ENCODE measurements around the gene PIGP. TPM values are rescaled to one million over a fixed set of nuclear protein-coding genes. Genes with fewer than 3 reads are reported as not detected.
"Not testable (repeated sequence)": the region's sequence is repeated elsewhere in the genome, so short reads cannot be mapped to it uniquely, and the experiment has no call there.

Gene PIGP
- total RNA-seq, result 14.3 and 14.7 TPM in 2 replicates

DNA sequence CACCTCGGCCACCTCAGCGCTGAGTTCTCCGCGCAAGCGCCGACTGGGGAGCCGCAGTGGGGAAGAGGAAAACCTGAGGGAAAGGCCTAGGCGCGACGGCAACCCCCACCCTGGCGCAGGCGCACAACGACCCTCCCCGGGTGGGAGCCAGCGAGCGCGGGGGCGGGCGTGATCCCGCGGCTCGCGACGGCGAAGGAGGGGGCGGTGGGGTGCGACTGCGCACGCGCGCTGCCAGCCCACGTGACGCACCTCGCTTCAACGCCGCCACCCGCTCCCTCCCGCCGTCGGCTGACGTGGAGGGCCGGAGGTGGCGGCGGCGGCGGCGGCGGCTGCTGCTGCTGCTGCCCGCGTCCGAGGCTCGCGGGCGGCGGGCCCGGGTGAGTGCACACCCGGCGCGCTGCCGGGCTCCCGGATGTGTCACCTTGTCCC is at the start of gene PIGP, which contains the start of gene TTC3:
PIGP (minus strand) TSS at position 84 of the 429 bp plus-strand sequence. CDS start 556 bp downstream, outside the sequence.
TTC3 (plus strand) TSS at position 267 of the 429 bp plus-strand sequence. CDS start 14,004 bp downstream, outside the sequence.
- intact Hi-C loops (cut with micrococcal nuclease), result loop anchor here (1.0 to 10.0 kb wide), 6 partner anchors 86 to 492 kb away; partner anchors contain the start of genes DYRK1A and VPS26C

DNA sequence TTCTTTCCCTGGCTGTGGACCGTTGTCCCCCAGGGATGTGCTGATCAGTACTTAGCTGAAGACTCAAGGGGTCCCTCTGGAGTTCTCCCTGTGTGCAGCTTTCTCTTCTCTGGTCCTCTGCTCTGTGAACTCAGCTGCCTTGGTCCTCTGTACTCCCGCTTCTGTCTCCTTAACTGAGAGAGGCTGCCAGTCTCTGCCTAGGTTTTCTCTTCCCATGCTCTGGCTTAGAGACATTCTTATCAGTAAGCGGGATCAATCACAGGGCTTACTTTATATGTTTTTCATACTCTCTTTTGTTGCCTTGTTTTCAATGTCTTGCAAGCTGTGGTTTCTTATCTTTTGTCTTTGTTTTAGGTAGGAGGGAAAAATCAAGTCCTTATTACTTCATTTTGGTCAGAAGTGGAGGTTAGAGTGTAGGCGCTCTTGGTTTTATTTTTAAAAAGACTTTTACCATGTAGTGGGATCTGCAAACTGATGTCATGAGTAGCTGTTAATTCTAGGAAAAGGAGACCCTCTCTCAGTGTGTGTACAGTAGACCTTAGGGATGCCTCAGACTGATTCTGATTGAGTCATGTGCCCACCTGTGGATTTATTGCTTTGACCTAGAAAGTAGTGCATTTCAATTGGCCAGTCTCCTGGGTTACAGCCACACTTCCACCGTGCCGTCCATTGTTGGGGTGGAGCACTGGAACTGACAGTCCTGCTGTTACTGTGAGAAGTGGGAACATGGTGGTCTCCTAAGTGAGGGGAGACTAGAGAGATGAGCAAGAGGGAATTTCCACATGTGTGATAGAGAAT is 46.7 kb upstream of the PIGP start:
- intact Hi-C loops (cut with micrococcal nuclease), result no loop called here

DNA sequence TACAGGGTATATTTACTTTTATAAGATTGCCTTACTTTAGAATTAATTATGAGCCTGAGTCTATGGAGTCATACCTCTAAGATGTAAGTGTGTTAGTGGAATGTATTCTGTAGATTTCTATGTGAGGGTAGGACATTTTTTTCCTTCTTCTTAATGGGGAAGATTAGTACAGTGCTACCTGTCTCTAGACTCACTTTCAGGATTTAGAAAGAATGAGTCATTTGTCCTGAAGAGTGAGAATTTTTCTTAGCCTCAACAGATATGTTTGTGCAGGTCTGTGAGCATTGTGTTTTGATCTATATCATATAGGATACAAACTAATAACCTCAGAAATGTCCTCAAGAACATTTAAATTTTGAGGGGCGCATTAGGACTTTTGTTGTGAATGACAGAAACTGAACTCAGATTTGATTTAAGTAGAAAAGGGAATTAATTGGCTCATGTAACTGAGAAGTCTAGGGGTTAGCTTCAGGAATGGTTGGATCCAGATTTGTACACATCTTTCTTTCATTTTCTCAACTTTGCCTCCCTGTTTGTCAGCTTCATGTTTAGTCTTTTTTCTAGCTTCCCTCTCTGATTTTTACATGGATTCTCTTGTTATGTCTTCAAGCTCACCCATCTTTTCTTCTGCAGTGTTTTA is 45.4 kb upstream of the PIGP start:
- intact Hi-C loops (cut with micrococcal nuclease), result no loop called here

DNA sequence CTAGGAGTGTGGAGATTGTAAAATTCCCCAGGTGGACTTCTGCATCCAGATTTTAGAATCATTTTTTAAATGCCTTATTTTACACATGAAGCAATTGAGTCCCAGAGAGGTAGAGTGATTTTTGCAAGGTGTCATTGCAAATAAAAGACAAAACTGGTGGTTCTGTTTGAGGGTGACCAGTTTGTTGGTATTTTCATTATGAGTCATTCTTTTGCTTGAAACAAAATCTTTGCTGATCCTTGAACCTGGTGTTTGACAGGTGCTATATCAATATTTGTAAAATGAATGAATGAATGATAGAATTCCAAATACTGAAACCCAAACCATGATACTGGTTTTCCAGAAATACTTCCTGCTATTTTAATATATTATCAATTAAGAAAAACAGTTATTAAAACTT is 44.3 kb upstream of the PIGP start:
- intact Hi-C loops (cut with micrococcal nuclease), result no loop called here

GRCh38 chr21:37116459-37116858 is 43.6 kb upstream of the PIGP start:
- intact Hi-C loops (cut with micrococcal nuclease), result not testable (repeated sequence)

GRCh38 chr21:37114301-37114700 is 41.4 kb upstream of the PIGP start:
- intact Hi-C loops (cut with micrococcal nuclease), result not testable (repeated sequence)

DNA sequence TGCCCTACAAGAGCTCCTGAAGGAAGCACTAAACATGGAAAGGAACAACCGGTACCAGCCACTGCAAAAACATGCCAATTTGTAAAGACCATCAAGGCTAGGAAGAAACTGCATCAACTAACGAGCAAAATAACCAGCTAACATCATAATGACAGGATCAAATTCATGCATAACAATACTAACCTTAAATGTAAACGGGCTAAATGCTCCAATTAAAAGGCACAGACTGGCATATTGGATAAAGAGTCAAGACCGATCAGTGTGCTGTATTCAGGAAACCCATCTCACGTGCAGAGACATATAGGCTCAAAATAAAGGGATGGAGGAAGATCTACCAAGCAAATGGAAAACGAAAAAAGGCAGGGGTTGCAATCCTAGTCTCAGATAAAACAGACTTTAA is 38.2 kb upstream of the PIGP start:
- intact Hi-C loops (cut with micrococcal nuclease), result not testable (repeated sequence)

GRCh38 chr21:37106998-37107397 is 34.1 kb upstream of the PIGP start:
- intact Hi-C loops (cut with micrococcal nuclease), result no loop called here

- intact Hi-C loops (cut with micrococcal nuclease), result not testable (repeated sequence)
Observed at GRCh38 chr21:37102746-37103145, 29.9 kb upstream of the PIGP start.

- intact Hi-C loops (cut with micrococcal nuclease), result no loop called here
Observed at GRCh38 chr21:37101384-37101783, 28.5 kb upstream of the PIGP start.

DNA sequence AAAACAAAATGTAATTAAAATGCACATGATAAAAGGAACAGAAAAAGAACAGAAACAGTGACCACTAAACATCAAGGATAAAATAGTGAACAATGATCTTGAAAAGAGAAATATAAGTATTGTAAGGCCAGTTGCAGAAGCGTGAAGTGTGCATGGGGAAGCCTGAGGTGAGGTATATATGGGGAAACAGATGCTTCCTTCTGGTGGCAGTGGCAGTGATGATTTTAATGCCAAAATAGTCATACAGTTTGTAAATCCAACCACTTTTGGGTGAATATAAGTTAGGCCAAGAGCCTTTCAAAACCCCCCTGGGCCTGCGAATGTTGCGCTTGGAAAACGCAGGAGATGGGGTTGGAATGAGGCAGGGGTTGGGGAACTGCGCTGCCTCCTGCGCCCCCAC is 27.4 kb upstream of the PIGP start:
- intact Hi-C loops (cut with micrococcal nuclease), result no loop called here

- intact Hi-C loops (cut with micrococcal nuclease), result no loop called here
Observed at GRCh38 chr21:37098751-37099150, 25.9 kb upstream of the PIGP start.

GRCh38 chr21:37095821-37096220 is 22.9 kb upstream of the PIGP start:
- intact Hi-C loops (cut with micrococcal nuclease), result no loop called here

DNA sequence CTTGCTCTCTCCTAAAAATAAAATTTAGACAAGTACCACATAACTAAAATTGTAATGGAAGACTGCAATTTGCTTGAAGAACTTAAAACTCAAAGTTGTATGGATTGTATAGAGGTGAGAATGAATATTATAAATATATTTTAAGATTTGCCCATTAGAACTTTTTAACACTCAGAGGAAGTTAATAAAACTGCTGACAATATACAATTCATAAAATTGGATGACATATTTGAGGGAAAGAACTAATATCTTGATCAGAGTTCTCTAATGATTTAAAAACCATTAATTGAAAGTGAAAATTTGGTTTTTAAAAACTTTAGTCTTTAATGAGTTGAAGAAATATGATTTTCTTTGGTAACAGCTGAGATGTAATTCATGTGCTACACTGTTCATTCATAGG is 21.1 kb upstream of the PIGP start:
- intact Hi-C loops (cut with micrococcal nuclease), result no loop called here

- intact Hi-C loops (cut with micrococcal nuclease), result no loop called here
Observed at GRCh38 chr21:37088186-37088735, 15.4 kb upstream of the PIGP start.

GRCh38 chr21:37087188-37087587 is 14.3 kb upstream of the PIGP start:
- intact Hi-C loops (cut with micrococcal nuclease), result no loop called here

DNA sequence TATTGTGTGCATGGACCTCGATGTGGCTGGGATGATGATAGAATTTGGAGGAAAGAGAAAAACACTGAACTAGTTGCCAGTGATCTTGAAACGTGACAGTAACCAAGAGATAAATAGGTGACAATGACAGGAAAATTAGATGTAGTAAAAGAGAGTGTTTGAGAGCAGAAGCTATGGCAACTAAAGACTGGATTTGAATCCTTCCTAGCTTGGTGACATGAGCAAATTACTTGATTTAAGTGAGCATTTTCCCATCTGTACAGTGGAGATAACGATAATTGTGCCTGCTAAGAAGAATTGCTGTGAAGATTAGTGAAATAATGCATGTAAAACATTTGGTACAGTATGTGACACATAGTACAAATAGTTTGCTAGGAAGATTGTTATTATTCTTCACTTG is 12.9 kb upstream of the PIGP start:
- intact Hi-C loops (cut with micrococcal nuclease), result no loop called here

DNA sequence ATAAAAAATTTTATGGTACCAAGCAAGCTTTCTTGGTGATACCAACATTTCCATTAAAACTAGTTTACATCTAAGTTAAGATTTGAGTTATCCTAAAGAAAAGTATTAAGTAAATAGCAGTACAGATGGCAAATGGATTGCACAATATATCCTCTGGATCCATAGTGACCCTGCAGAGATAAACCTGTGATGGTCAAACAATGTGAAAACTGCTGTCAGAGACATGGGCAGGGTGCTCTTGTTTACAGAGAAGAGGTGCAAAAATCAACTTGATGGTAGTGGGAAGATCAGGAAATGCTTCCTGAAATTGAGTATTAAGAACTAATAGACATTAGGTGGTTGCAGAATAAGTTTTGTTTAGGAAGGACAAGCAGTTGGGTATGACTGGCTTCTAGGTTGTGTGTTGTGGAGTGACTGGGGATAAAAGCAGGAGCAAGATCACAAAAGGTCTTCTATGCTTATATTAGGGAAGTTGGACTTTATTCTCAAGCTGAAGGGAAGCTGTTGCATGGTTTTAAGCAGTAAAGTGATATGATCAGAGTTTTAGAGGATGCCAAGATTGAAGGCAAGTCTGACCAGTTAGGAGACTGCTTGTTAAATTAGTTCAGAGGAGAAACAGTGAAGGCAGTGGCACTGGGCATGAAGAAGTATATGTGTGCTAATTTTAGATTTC is 10.1 kb upstream of the PIGP start:
- intact Hi-C loops (cut with micrococcal nuclease), result no loop called here

DNA sequence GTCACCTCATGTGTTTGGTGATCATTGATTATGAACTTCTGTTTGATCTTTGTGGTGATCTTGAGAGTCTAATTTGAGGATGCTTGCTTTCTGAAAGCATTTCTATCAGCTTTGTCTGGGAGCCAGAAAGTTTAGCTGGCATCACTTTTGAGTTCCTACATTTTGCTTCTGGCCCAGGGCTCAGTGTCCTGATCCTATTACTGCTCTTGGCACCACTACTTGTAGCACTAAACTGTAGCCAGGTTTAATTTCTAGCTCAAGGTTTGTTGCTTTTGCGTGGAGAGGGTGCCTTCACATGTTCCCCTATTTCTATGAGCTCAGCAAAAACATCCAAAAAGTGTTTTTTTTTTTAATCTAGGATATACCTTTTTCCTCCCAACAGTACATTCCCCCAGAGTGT is 9.5 kb upstream of the PIGP start:
- intact Hi-C loops (cut with micrococcal nuclease), result no loop called here

DNA sequence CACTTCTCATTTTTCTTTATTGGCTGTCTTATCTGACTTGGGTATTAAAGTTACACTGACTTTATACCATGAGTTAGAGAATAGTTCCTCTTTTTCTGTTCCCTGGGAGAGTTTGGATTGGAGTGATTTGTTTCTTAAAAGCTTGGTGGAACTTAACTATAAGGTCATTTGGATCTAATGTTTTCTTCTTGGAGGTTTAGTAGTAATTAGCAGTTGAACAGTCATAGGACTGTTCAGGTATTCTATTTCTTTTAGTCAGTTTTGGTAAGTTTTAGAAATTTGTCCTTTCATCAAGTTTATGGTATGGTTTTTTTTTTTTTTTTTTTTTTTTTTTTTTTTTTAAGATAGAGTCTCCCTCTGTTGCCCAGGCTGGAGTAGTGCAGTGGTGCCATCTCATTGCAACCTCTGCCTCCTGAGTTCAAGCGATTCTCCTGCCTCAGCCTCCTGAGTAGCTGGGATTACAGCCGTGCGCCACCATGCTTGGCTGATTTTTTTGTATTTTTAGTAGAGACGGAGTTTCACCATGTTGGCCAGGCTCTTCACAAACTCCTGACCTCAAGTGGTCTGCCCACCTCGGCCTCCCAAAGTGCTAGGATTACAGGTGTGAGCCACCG is 6.4 kb upstream of the PIGP start:
- intact Hi-C loops (cut with micrococcal nuclease), result loop anchor here (2.0 to 10.0 kb wide), 2 partner anchors 103 to 375 kb away; no protein-coding TSS in a partner anchor

GRCh38 chr21:37077403-37077802 is 4.5 kb upstream of the PIGP start:
- intact Hi-C loops (cut with micrococcal nuclease), result loop anchor here (10.0 kb wide), 1 partner anchor 377 kb away; no protein-coding TSS in a partner anchor
